ENCODE data around the gene XPO4.

- TF ChIP-seq EP300 (IDR thresholded peaks at IDR 0.05) (no peak), POLR2AphosphoS5 (IDR thresholded peaks at IDR 0.05) (no peak), CTCF (IDR thresholded peaks at IDR 0.05) (no peak), POLR2A (IDR thresholded peaks at IDR 0.05) (no peak)
These were observed 126.6 kb downstream of the XPO4 start for GRCh38 chr13:20775961-20776360.
